ENCODE measurements around the gene FNTB.

FNTB gene

GRCh38 chr14:64953310-64953654 is 33.4 kb upstream of the FNTB start:
- DNase-seq = no peak

GRCh38 chr14:64953661-64954060 is 33.0 kb upstream of the FNTB start:
- DNase-seq = no peak

GRCh38 chr14:64954491-64955240 is 32.0 kb upstream of the FNTB start:
- DNase-seq = no peak

- no peak for DNase-seq
Measured at GRCh38 chr14:64955297-64955696, 31.4 kb upstream of the FNTB start.

GRCh38 chr14:64956697-64957406 is 29.8 kb upstream of the FNTB start:
- no peak for DNase-seq

GRCh38 chr14:64958201-64958600 is 28.5 kb upstream of the FNTB start:
- DNase-seq = no peak

GRCh38 chr14:64958743-64959142 is 28.0 kb upstream of the FNTB start:
- no peak for DNase-seq

- DNase-seq = no peak
Measured at GRCh38 chr14:64960762-64961276, 25.9 kb upstream of the FNTB start.

- no peak for DNase-seq
Measured at GRCh38 chr14:64963611-64964010, 23.1 kb upstream of the FNTB start.

GRCh38 chr14:64965356-64966000 is 21.2 kb upstream of the FNTB start:
- no peak for DNase-seq

- DNase-seq = no peak
Measured at GRCh38 chr14:64966976-64967375, 19.7 kb upstream of the FNTB start.

GRCh38 chr14:64968167-64968566 is 18.5 kb upstream of the FNTB start:
- DNase-seq = no peak

- DNase-seq = no peak
Measured at GRCh38 chr14:64968651-64969050, 18.0 kb upstream of the FNTB start.

- DNase-seq = no peak
Measured at GRCh38 chr14:64970041-64970440, 16.7 kb upstream of the FNTB start.

GRCh38 chr14:64970776-64971477 is 15.8 kb upstream of the FNTB start:
- DNase-seq = no peak

- DNase-seq = no peak
Measured at GRCh38 chr14:64971491-64971942, 15.2 kb upstream of the FNTB start.

GRCh38 chr14:64971943-64972791 is 14.5 kb upstream of the FNTB start, which contains the start of gene RAB15:
Gene RAB15 (minus strand): TSS chr14:64972336. CDS start chr14:64972076, 260 bp downstream.
- DNase-seq = no peak

- no peak for DNase-seq
Measured at GRCh38 chr14:64973026-64973442, 13.7 kb upstream of the FNTB start.

- no peak for DNase-seq
Measured at GRCh38 chr14:64973826-64974225, 12.9 kb upstream of the FNTB start.

GRCh38 chr14:64974563-64974962 is 12.1 kb upstream of the FNTB start:
- no peak for DNase-seq

GRCh38 chr14:64979336-64980074 is 7.2 kb upstream of the FNTB start:
- no peak for DNase-seq

All from GOT3 (cell line).